ENCODE measurements around the gene RMRP.

The RMRP gene

GRCh38 chr9:35682520-35683315 is 24.9 kb upstream of the RMRP start:
- no peak overlapping the region for H3K4me3 ChIP-seq (ENCODE audit: low read depth, low read length)
- POLR2A ChIA-PET, result interaction anchor here (1.0 kb wide), 1 partner anchor 10 kb away, joined by 4 read pairs; no protein-coding TSS in a partner anchor

GRCh38 chr9:35682051-35682450 is 24.2 kb upstream of the RMRP start:
- Histone ChIP-seq H3K4me1 (ENCODE audit: control insufficient read depth, insufficient read depth, low read length) (no peaks in the 10 kb centered on the region), H3K27ac (ENCODE audit: extremely low read depth, low read depth, low read length) (no peak overlapping the region), H3K36me3 (ENCODE audit: control insufficient read depth in 2 of 2, insufficient read depth in 1 of 2, low read length in 2 of 2) (peaks cover 0 to 32% of the 10 kb centered on the region in 2 experiments; a peak in 1 of 3 replicates), H3K9me3 (ENCODE audit: control insufficient read depth, insufficient read depth, low read depth, low read length) (no peaks in the 10 kb centered on the region), H3K4me3 (ENCODE audit: low read depth, low read length) (no peak overlapping the region)
- TF ChIP-seq ZNF626 (tag by site-specific recombination; IDR thresholded peaks at IDR 0.05) (no peak), ZSCAN30 (tag by site-specific recombination; IDR thresholded peaks at IDR 0.05) (no peak), ZNF664 (tag by site-specific recombination; IDR thresholded peaks at IDR 0.05) (no peak), ZNF169 (tag by site-specific recombination; IDR thresholded peaks at IDR 0.05) (no peak), ZIC2 (tag by site-specific recombination; IDR thresholded peaks at IDR 0.05) (no peak)
- POLR2A ChIA-PET, result no interaction called here
- CTCF ChIA-PET, result interaction anchor here (0.7 kb wide), 1 partner anchor 17 kb away, joined by 4 read pairs; the partner anchor contains the start of gene ARHGEF39

More at GRCh38 chr9:35682520-35683315, 24.9 kb upstream of the RMRP start:
- H3K27ac ChIP-seq (ENCODE audit: extremely low read depth, low read depth, low read length), result no peak overlapping the region
- peaks cover 0 to 32% of the 10 kb centered on the region in 2 experiments; a peak in 1 of 3 replicates for H3K36me3 ChIP-seq (ENCODE audit: control insufficient read depth in 2 of 2, insufficient read depth in 1 of 2, low read length in 2 of 2)
- no peaks in the 10 kb centered on the region for H3K9me3 ChIP-seq (ENCODE audit: control insufficient read depth, insufficient read depth, low read depth, low read length)
- no peaks in the 10 kb centered on the region for H3K4me1 ChIP-seq (ENCODE audit: control insufficient read depth, insufficient read depth, low read length)
- TF ChIP-seq ZFP41 (tag by site-specific recombination; IDR thresholded peaks at IDR 0.05; ENCODE audit: borderline replicate concordance), result no peak
- TF ChIP-seq SALL2 (tag by site-specific recombination; IDR thresholded peaks at IDR 0.05; ENCODE audit: borderline replicate concordance), result no peak
- no peak for TF ChIP-seq ZNF24 (tag by site-specific recombination; IDR thresholded peaks at IDR 0.05)
- TF ChIP-seq ZBTB11 (tag by site-specific recombination; conservative IDR thresholded peaks at IDR 0.05; ENCODE audit: low read depth), result no peak
- no peak for TF ChIP-seq ZNF837 (tag by site-specific recombination; IDR thresholded peaks at IDR 0.05)
- TF ChIP-seq KLF7 (tag by site-specific recombination; IDR thresholded peaks at IDR 0.05; ENCODE audit: borderline replicate concordance), result no peak
- CTCF ChIA-PET, result interaction anchor here (0.6 to 2.3 kb wide), 6 partner anchors 9 to 25 kb away, joined by 3 to 14 read pairs (median 4); partner anchors contain the start of genes ARHGEF39, CCDC107 and RMRP

- CTCF ChIA-PET, result no interaction called here
- Histone ChIP-seq H3K9me3 (ENCODE audit: control insufficient read depth, insufficient read depth, low read depth, low read length) (no peaks in the 10 kb centered on the region), H3K27ac (ENCODE audit: extremely low read depth, low read depth, low read length) (no peak overlapping the region), H3K4me3 (ENCODE audit: low read depth, low read length) (no peak overlapping the region), H3K4me1 (ENCODE audit: control insufficient read depth, insufficient read depth, low read length) (no peaks in the 10 kb centered on the region), H3K36me3 (ENCODE audit: control insufficient read depth in 2 of 2, insufficient read depth in 1 of 2, low read length in 2 of 2) (peaks cover 0 to 32% of the 10 kb centered on the region in 2 experiments; a peak in 1 of 3 replicates)
- POLR2A ChIA-PET, result interaction anchor here (1.2 kb wide), 1 partner anchor 9 kb away, joined by 4 read pairs; no protein-coding TSS in a partner anchor
- no peak for TF ChIP-seq ZNF830 (tag by site-specific recombination; IDR thresholded peaks at IDR 0.05; ENCODE audit: low read depth)
- 0 out of 2 replicates have a peak, but pooled peaks have one; percentile 25 for TF ChIP-seq ZSCAN4 (tag by site-specific recombination; IDR thresholded peaks at IDR 0.05)
- TF ChIP-seq PRDM1 (tag by site-specific recombination; IDR thresholded peaks at IDR 0.05), result no peak
These were observed 23.7 kb upstream of the RMRP start for GRCh38 chr9:35681341-35682002.

All from HEK293 (cell line).